Liver (tissue), 9 donors: Measurements from ENCODE around the gene ENDOG. TPM values are rescaled to one million over a fixed set of nuclear protein-coding genes. Genes with fewer than 3 reads are reported as not detected.
A peak's percentile ranks its signal among the peaks of the same experiment; 100 is the strongest.

Experiments
- DNase-seq: peaks from one replicate; pipeline ENCODE4 v3.0.0-alpha.2; 2017; ENCODE audit warnings: low spot score
- H3K27ac ChIP-seq, 2 donors: one replicate each; pipeline ENCODE4 v1.7.0; 2013; ENCODE audit warnings: inconsistent platforms in 2 of 2, low read length in 2 of 2, control low read depth in 1 of 2, low read depth in 1 of 2, mild to moderate bottlenecking in 1 of 2
- H3K27me3 ChIP-seq, 4 donors: one replicate each; pipeline versions ENCODE4 v1.6.1 to v1.7.0; 2013; ENCODE audit warnings: low read length in 3 of 4, inconsistent platforms in 1 of 4, mild to moderate bottlenecking in 1 of 4, moderate library complexity in 1 of 4; ENCODE audit not compliant: control insufficient read depth in 4 of 4, insufficient read depth in 4 of 4
- H3K36me3 ChIP-seq, 4 donors: one replicate each; pipeline versions ENCODE4 v1.6.1 to v1.7.0; 2013; ENCODE audit warnings: low read length in 3 of 4, mild to moderate bottlenecking in 3 of 4, low read depth in 1 of 4, moderate library complexity in 1 of 4; ENCODE audit not compliant: control insufficient read depth in 4 of 4, insufficient read depth in 3 of 4
- H3K4me1 ChIP-seq, 4 donors: one replicate each; pipeline versions ENCODE4 v1.6.1 to v1.7.0; 2013; ENCODE audit warnings: low read length in 3 of 4, mild to moderate bottlenecking in 3 of 4, moderate library complexity in 1 of 4; ENCODE audit not compliant: control insufficient read depth in 4 of 4, insufficient read depth in 4 of 4
- H3K4me3 ChIP-seq, 3 donors: one replicate each; pipeline versions ENCODE4 v1.6.1 to v1.7.0; 2013; ENCODE audit warnings: low read length in 3 of 3, control low read depth in 1 of 3, low read depth in 1 of 3, mild to moderate bottlenecking in 1 of 3
- H3K9ac ChIP-seq, 2 donors: one replicate each; pipeline ENCODE4 v1.7.0; 2013; ENCODE audit warnings: low read length in 2 of 2, mild to moderate bottlenecking in 2 of 2, moderate library complexity in 2 of 2, control low read depth in 1 of 2, low read depth in 1 of 2
- H3K9me3 ChIP-seq, 4 donors: one replicate each; pipeline versions ENCODE4 v1.6.1 to v1.7.0; 2013; ENCODE audit warnings: low read length in 3 of 4; ENCODE audit not compliant: control insufficient read depth in 4 of 4
- EGR1 ChIP-seq, 2 donors: IDR thresholded peaks; 2 replicates each; pipeline ENCODE4 v1.6.1; 2016 to 2018; ENCODE audit warnings: antibody characterized with exemption in 2 of 2, low read depth in 2 of 2
- FOXA1 ChIP-seq: IDR thresholded peaks from 2 replicates; pipeline ENCODE4 v1.6.1; 2016; ENCODE audit warnings: antibody characterized with exemption
- FOXA2 ChIP-seq: IDR thresholded peaks from 2 replicates; pipeline ENCODE4 v1.6.1; 2016; ENCODE audit warnings: antibody characterized with exemption
- GABPA ChIP-seq, 2 donors: IDR thresholded peaks in 1 of 2; conservative IDR thresholded peaks in 1 of 2; 2 replicates each; pipeline ENCODE4 v1.6.1; 2016; ENCODE audit warnings: antibody characterized with exemption in 2 of 2, mild to moderate bottlenecking in 1 of 2, moderate library complexity in 1 of 2
- HNF4A ChIP-seq, 2 donors: conservative IDR thresholded peaks; 2 replicates each; pipeline ENCODE4 v1.6.1; 2016; ENCODE audit warnings: antibody characterized with exemption in 2 of 2, mild to moderate bottlenecking in 2 of 2
- HNF4G ChIP-seq: IDR thresholded peaks from 2 replicates; pipeline ENCODE4 v1.6.1; 2016; ENCODE audit warnings: antibody characterized with exemption
- MAX ChIP-seq: IDR thresholded peaks from 2 replicates; pipeline ENCODE4 v1.6.1; 2016; ENCODE audit warnings: antibody characterized with exemption
- NR2F2 ChIP-seq: IDR thresholded peaks from 2 replicates; pipeline ENCODE4 v1.6.1; 2016; ENCODE audit warnings: antibody characterized with exemption
- RAD21 ChIP-seq, 2 donors: IDR thresholded peaks; 2 replicates each; pipeline ENCODE4 v1.6.1; 2016; ENCODE audit warnings: antibody characterized with exemption in 2 of 2, mild to moderate bottlenecking in 2 of 2
- RXRA ChIP-seq, 2 donors: IDR thresholded peaks; 2 replicates each; pipeline ENCODE4 v1.6.1; 2017 to 2018; ENCODE audit warnings: antibody characterized with exemption in 2 of 2, mild to moderate bottlenecking in 1 of 2
- SP1 ChIP-seq: IDR thresholded peaks from 2 replicates; pipeline ENCODE4 v1.6.1; 2018; ENCODE audit warnings: antibody characterized with exemption, mild to moderate bottlenecking
- TAF1 ChIP-seq: conservative IDR thresholded peaks from 2 replicates; pipeline ENCODE4 v1.6.1; 2016; ENCODE audit warnings: antibody characterized with exemption, mild to moderate bottlenecking
- YY1 ChIP-seq: IDR thresholded peaks from 2 replicates; pipeline ENCODE4 v1.6.1; 2016; ENCODE audit warnings: antibody characterized with exemption, mild to moderate bottlenecking
- WGBS: extraction: QIAGEN DNeasy Blood & Tissue Kit; methylation state at CpG from one replicate; pipeline ENCODE4 v1.1.7; 2013; 5-methylcytosine and 5-hydroxymethylcytosine counted together
- polyA plus RNA-seq, 2 donors: library from polyadenylated mRNA; stranded (reverse) in 1 of 2; unstranded in 1 of 2; fragments of 200-250 nt in 1 of 2; fragments of >200 nt in 1 of 2; fragmentation: Nextera tagmentation in 1 of 2; extraction: Ambion mirVana in 1 of 2; gene quantifications; one replicate each; pipeline versions ENCODE4 v1.2.1 to v1.2.3, GENCODE V29; 2013 to 2015
- total RNA-seq, 2 donors: library from RNA; depleted of rRNA; stranded (reverse); fragments of >200 nt; gene quantifications; one replicate each; pipeline ENCODE4 v1.2.3, GENCODE V29; 2014
- TF ChIP-seq, protein P1 (sequence below): IDR thresholded peaks from 2 replicates; pipeline ENCODE4 v1.6.1; 2016; ENCODE audit warnings: antibody characterized with exemption
- TF ChIP-seq, protein P2 (sequence below): IDR thresholded peaks from 2 replicates; pipeline ENCODE4 v1.6.1; 2016; ENCODE audit warnings: antibody characterized with exemption, mild to moderate bottlenecking
- TF ChIP-seq, protein P3 (sequence below): fragments of 150-350 bp; IDR thresholded peaks from 2 replicates; pipeline ENCODE4 v1.5.1; 2017; ENCODE audit warnings: improper control_type of control experiment, low read depth, low read length; ENCODE audit not compliant: missing input control
- donor health status: healthy.
- donor health status: healthy.
- donor health status: healthy.
- donor health status: healthy.
- donor health status: healthy.

Gene ENDOG
- total and polyA plus RNA-seq, 4 donors = 11.3 to 25.0 (median 15.0) TPM

GRCh38 chr9:128836509-128837145, 18.3 kb downstream of the ENDOG start:
- H3K9me3 ChIP-seq = no peaks in the 10 kb centered on the region
- WGBS = 84% methylated on average over 14 of the region's 14 CpGs
- DNase-seq = no peak
- H3K27me3 ChIP-seq = no peaks in the 10 kb centered on the region
- TF ChIP-seq SP1 (no peak), RXRA (IDR thresholded peaks at IDR 0.05) (peak; percentile 25 to 33), HNF4A (conservative IDR thresholded peaks at IDR 0.05) (peak; percentile 50 to 53)
- TF ChIP-seq, protein P1, sequence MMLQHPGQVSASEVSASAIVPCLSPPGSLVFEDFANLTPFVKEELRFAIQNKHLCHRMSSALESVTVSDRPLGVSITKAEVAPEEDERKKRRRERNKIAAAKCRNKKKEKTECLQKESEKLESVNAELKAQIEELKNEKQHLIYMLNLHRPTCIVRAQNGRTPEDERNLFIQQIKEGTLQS = no peak
- no peak overlapping the region for H3K4me3 ChIP-seq
- peaks cover 0 to 13% (median 6%) of the 10 kb centered on the region in 4 donors for H3K36me3 ChIP-seq
- H3K27ac ChIP-seq = no peak overlapping the region
- H3K4me1 ChIP-seq = peaks cover 0 to 6% (median 1%) of the 10 kb centered on the region in 4 donors
- no peak overlapping the region for H3K9ac ChIP-seq

DNA sequence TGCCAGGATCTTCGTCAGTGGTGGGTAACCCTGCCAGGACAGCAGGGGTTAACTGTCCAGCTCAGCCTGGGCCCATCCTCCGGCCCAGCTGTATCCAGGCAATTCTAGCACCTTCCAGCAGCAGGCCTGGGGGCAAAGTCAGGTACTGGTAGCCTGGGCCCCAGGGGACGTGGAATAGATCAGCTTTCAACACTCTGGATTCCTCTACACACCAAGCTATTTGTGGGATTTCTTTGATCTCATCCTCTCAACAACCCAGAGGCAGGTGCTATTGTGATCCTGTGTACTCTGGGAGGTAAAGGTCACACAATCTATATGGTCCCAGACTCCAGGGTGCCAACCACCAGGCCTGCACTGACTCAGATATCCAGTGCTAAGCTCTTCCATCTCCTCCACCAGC, 20.0 kb downstream of the ENDOG start:
- no peak overlapping the region for H3K27ac ChIP-seq
- H3K9me3 ChIP-seq = no peaks in the 10 kb centered on the region
- no peak overlapping the region for H3K4me3 ChIP-seq
- H3K36me3 ChIP-seq = peaks cover 0 to 17% (median 7%) of the 10 kb centered on the region in 4 donors
- WGBS = 80% methylated on average over 3 of the region's 3 CpGs
- DNase-seq = no peak
- H3K4me1 ChIP-seq = peaks cover 0 to 6% (median 1%) of the 10 kb centered on the region in 4 donors
- no peak overlapping the region for H3K9ac ChIP-seq
- no peaks in the 10 kb centered on the region for H3K27me3 ChIP-seq
- TF ChIP-seq YY1 (no peak), RXRA (IDR thresholded peaks at IDR 0.05) (no peak), HNF4A (conservative IDR thresholded peaks at IDR 0.05) (no peak), EGR1 (IDR thresholded peaks at IDR 0.05; ENCODE audit: low read depth in 2 of 2) (no peak), HNF4G (no peak), GABPA (IDR thresholded peaks at IDR 0.05 in 1 of 2, conservative IDR thresholded peaks at IDR 0.05 in 1 of 2) (no peak), FOXA1 (no peak), RAD21 (IDR thresholded peaks at IDR 0.05) (no peak), TAF1 (no peak), FOXA2 (no peak), MAX (no peak), NR2F2 (no peak)
- TF ChIP-seq, protein P1 = no peak
- TF ChIP-seq, protein P2, sequence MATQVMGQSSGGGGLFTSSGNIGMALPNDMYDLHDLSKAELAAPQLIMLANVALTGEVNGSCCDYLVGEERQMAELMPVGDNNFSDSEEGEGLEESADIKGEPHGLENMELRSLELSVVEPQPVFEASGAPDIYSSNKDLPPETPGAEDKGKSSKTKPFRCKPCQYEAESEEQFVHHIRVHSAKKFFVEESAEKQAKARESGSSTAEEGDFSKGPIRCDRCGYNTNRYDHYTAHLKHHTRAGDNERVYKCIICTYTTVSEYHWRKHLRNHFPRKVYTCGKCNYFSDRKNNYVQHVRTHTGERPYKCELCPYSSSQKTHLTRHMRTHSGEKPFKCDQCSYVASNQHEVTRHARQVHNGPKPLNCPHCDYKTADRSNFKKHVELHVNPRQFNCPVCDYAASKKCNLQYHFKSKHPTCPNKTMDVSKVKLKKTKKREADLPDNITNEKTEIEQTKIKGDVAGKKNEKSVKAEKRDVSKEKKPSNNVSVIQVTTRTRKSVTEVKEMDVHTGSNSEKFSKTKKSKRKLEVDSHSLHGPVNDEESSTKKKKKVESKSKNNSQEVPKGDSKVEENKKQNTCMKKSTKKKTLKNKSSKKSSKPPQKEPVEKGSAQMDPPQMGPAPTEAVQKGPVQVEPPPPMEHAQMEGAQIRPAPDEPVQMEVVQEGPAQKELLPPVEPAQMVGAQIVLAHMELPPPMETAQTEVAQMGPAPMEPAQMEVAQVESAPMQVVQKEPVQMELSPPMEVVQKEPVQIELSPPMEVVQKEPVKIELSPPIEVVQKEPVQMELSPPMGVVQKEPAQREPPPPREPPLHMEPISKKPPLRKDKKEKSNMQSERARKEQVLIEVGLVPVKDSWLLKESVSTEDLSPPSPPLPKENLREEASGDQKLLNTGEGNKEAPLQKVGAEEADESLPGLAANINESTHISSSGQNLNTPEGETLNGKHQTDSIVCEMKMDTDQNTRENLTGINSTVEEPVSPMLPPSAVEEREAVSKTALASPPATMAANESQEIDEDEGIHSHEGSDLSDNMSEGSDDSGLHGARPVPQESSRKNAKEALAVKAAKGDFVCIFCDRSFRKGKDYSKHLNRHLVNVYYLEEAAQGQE = no peak
- TF ChIP-seq, protein P3, sequence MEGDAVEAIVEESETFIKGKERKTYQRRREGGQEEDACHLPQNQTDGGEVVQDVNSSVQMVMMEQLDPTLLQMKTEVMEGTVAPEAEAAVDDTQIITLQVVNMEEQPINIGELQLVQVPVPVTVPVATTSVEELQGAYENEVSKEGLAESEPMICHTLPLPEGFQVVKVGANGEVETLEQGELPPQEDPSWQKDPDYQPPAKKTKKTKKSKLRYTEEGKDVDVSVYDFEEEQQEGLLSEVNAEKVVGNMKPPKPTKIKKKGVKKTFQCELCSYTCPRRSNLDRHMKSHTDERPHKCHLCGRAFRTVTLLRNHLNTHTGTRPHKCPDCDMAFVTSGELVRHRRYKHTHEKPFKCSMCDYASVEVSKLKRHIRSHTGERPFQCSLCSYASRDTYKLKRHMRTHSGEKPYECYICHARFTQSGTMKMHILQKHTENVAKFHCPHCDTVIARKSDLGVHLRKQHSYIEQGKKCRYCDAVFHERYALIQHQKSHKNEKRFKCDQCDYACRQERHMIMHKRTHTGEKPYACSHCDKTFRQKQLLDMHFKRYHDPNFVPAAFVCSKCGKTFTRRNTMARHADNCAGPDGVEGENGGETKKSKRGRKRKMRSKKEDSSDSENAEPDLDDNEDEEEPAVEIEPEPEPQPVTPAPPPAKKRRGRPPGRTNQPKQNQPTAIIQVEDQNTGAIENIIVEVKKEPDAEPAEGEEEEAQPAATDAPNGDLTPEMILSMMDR = no peak
